ENCODE measurements around the gene OBP2B. TPM values are rescaled to one million over a fixed set of nuclear protein-coding genes. Genes with fewer than 3 reads are reported as not detected.
"Not testable (repeated sequence)": the region's sequence is repeated elsewhere in the genome, so short reads cannot be mapped to it uniquely, and the experiment has no call there.

The OBP2B gene, protein sequence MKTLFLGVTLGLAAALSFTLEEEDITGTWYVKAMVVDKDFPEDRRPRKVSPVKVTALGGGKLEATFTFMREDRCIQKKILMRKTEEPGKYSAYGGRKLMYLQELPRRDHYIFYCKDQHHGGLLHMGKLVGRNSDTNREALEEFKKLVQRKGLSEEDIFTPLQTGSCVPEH
- not detected for total RNA-seq
- long read RNA-seq: 0 reads

- intact Hi-C loops (cut with DNase I); ATAC-seq; DNase-seq (ENCODE audit: missing footprints): not testable (repeated sequence)
Observed at GRCh38 chr9:133208880-133209300, at the start of gene OBP2B. Gene OBP2B (minus strand): TSS chr9:133209250. CDS start chr9:133209199, 51 bp downstream.

- ATAC-seq (no peak), DNase-seq (ENCODE audit: missing footprints) (no peak)
- intact Hi-C loops (cut with DNase I): no loop called here
Observed at GRCh38 chr9:133258061-133259015, 49.3 kb upstream of the OBP2B start.

- intact Hi-C loops (cut with DNase I): no loop called here
- no peak for ATAC-seq
- DNase-seq (ENCODE audit: missing footprints): no peak
Observed at GRCh38 chr9:133257465-133257956, 48.5 kb upstream of the OBP2B start.

DNA sequence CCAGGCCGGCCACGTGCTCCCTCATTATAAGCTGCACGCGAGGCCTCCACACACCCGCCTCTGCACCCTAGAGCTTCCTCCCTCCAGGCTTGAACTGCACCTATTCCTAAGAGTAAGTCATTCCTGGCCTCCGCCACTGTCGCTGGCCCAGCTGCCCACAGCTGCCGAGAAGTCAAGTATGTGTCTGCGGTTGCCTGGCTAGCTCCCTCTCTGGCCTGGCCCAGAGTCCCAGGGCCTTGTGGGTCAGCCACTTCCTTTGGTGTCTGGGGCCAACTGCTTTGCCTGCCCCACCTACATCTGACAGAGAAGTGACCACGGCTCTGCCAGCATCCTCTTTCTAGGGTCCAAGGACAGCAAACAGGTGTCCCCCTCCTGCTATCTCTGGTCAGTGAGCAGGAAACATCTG is 47.6 kb upstream of the OBP2B start:
- no peak for ATAC-seq
- intact Hi-C loops (cut with DNase I): no loop called here
- DNase-seq (ENCODE audit: missing footprints): no peak

DNA sequence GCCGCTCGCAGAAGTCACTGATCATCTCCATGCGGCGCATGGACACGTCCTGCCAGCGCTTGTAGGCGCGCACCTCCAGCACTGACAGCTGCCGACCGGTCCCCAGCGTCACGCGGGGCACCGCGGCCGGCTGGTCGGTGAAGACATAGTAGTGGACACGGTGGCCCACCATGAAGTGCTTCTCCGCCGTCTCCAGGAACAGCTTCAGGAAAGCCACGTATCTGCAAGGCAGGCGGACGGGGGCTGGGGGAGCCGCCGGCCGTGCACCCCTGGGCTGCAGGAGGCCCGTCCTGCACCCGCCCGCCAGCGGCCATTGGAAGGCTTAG is 47.0 kb upstream of the OBP2B start:
- ATAC-seq (no peak), DNase-seq (ENCODE audit: missing footprints) (no peak)
- intact Hi-C loops (cut with DNase I): no loop called here

- ATAC-seq: no peak
- no peak for DNase-seq (ENCODE audit: missing footprints)
- intact Hi-C loops (cut with DNase I): no loop called here
Observed at GRCh38 chr9:133255371-133256135, 46.5 kb upstream of the OBP2B start.

GRCh38 chr9:133254471-133254870 is 45.4 kb upstream of the OBP2B start:
- intact Hi-C loops (cut with DNase I): no loop called here
- no peak for DNase-seq (ENCODE audit: missing footprints)
- ATAC-seq: no peak

DNA sequence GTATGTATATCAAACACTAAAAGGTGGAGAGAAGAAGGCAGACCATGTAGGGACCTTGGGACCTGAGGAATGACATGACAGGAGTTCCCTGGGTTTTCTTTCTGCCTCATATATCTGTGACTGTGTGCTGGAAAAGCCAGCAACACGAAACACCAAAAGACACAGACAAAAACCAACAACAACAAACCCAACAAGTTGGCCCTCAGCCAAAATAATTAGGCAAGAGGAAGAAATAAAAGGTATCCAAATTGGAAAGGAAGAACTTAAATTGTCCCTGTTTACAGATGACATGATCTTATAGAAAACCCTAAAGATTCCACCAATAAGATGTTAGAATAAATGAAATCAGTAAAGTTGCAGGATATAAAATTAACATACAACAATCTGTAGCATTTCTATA is 44.2 kb upstream of the OBP2B start:
- intact Hi-C loops (cut with DNase I): no loop called here
- no peak for ATAC-seq
- no peak for DNase-seq (ENCODE audit: missing footprints)

DNA sequence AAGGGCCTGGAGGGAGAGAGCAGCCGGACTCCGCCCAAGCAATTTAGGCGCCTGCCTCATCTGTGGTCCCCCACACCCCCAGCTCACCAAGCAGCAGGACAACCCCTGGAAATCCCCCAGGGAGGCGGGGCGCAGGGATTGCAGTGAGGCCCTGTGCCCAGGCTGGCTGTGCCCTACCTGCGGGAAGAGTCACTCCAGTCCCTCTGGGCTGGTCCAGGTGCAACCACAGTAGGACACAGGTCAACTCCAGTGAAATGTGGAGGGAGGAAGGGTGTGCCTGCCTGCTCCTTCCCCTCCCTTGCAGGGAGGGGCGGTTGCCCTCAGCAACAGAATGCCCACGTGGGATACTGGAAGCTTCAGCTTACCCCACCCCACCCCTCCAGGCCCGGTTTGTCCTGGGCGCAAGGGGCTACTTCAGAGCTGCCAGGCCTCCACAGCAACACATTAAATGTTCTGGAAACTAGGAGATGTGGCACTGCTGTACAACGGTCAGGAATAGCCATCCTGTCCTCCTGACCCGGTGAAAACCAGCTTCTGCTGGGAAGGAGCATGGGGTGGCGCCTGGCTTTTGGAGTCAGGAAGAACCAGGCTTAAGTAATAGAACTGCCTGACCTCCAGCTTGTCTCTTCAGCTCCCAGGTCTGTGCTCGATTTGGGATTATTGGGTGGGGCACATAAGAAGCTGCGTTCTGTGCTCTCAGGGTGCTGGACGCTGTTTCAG is 43.4 kb upstream of the OBP2B start:
- no peak for ATAC-seq
- DNase-seq (ENCODE audit: missing footprints): peak; percentile 47
- intact Hi-C loops (cut with DNase I): no loop called here

- DNase-seq (ENCODE audit: missing footprints) (peak; percentile 62), ATAC-seq (no peak)
- intact Hi-C loops (cut with DNase I): no loop called here
Observed at GRCh38 chr9:133251773-133252172, 42.7 kb upstream of the OBP2B start.

DNA sequence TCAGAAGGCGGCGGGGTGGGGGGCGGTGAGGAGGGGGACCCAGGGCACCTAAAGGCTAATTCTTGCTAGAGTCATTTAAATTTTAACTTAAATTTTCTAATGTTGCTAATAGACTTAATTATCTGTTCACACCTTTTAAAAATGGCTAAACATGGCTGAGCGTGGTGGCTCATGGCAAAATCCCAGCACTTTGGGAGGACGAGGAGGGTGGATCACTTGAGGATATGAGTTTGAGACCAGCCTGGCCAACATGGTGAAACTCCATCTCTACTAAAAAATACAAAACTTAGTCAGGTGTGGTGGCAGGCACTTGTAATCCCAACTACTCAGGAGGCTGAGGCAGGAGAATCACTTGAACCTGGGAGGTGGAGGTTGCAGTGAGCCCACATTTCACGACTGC is 42.2 kb upstream of the OBP2B start:
- DNase-seq (ENCODE audit: missing footprints); ATAC-seq; intact Hi-C loops (cut with DNase I): not testable (repeated sequence)

DNA sequence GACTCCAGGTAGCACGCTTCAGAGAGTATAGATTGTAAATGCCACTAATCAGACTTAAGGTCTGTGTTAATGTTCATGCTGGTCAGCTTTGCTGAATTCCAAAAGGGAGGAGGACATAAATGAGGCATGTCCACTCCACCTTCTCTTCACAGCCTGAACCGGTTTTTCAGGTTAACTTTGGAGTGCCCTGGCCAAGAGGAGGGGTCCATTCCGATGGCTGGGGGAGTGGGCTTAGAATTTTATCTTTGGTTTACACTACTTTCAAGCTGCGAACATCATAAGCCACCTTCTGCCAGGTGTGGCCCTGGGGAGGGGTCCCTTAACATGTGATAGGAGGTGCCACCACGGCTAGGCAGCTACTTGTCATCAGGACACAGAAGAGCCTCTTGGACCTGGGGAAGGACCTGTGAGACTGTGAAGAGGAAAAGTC is 41.7 kb upstream of the OBP2B start:
- peak; percentile 23 for DNase-seq (ENCODE audit: missing footprints)
- ATAC-seq: no peak
- intact Hi-C loops (cut with DNase I): no loop called here

- DNase-seq (ENCODE audit: missing footprints): no peak
- intact Hi-C loops (cut with DNase I): no loop called here
- no peak for ATAC-seq
Observed at GRCh38 chr9:133249337-133249736, 40.3 kb upstream of the OBP2B start.

DNA sequence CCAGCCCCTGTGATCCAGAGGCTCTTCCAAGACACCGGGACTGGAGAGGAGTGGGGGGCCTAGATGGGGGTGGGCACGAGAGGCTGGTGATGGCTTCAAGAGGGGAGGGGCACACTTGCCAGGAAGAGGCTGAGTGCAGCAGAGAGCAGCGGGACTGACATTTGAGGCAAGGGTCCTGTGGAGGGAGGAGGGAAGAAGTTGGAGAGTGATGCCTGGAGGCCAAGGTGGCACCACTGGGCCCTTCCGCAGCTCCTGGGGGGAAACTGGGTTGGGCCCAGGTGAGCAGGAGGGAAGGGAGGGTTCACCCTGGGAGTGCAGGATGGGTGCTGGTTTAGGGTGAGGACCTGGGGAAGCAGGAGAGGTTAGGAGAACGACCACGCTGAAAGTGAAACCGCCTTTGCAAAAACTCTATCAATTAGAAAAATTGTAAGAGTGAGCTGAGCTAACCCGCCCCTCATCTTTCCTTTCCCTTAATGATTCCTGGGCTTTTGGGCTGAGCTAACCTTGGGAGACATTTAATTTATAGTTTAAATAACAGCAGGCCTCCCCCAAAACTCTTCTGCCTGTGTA is 39.8 kb upstream of the OBP2B start:
- intact Hi-C loops (cut with DNase I): no loop called here
- DNase-seq (ENCODE audit: missing footprints) (peak; percentile 33), ATAC-seq (no peak)

- peak; percentile 42 for DNase-seq (ENCODE audit: missing footprints)
- intact Hi-C loops (cut with DNase I): no loop called here
- no peak for ATAC-seq
Observed at GRCh38 chr9:133247632-133248031, 38.6 kb upstream of the OBP2B start.

DNA sequence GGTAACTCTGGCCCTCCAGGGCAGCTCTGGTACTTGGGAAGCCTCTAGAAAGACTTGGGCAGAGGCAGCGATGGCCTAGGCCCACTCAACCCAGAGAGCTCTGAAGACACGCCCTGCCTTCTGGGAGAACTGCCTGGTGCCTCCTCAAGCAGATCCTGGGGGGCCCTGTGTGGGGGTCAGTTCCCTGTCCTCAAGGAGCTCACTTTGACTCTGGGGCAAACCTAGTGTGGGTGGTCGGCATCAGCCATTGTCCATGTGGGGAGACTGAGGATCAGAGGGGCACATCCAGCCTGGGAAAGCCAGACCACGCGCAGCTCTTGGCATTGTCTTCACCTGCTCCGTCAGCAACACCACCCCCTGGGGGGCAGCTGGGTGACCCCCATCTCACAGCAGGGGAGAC is 37.9 kb upstream of the OBP2B start:
- intact Hi-C loops (cut with DNase I): no loop called here
- DNase-seq (ENCODE audit: missing footprints) (peak; percentile 37), ATAC-seq (no peak)

DNA sequence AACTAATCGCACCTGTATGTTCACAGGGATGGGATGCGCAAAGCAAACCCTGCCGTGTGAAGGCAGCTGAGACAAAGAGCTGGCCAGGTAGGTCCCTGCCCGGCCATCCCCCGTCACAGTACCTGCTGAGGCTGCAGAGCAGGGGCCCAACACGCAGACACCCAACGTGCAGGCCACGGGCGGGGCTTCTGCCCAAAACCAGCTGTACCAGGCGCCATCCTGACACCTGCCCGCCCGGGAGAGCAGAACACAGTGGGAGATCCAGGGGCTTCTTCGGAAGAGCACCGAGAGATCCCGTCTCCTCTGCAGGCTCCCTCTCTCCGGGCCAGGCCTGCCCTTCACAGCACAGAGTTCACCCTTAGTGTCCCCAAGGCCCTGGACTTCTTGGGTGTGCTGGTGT is 37.5 kb upstream of the OBP2B start:
- intact Hi-C loops (cut with DNase I): no loop called here
- DNase-seq (ENCODE audit: missing footprints): peak; percentile 50
- no peak for ATAC-seq

- DNase-seq (ENCODE audit: missing footprints) (no peak), ATAC-seq (no peak)
- intact Hi-C loops (cut with DNase I): no loop called here
Observed at GRCh38 chr9:133242991-133243390, 33.9 kb upstream of the OBP2B start.

Measured in Right ventricle myocardium inferior (tissue), 1 donor.